T47D (cell line): Measurements from ENCODE around the gene UBQLN4.
"Not testable (repeated sequence)": the region's sequence is repeated elsewhere in the genome, so short reads cannot be mapped to it uniquely, and the experiment has no call there.

Experiments used
- DNase-seq, 2 experiments: peaks; one replicate each; pipeline versions ENCODE4 v3.0.0 to v3.0.0-alpha.2; 2011 to 2012; ENCODE audit warnings: low read depth in 1 of 2, low spot score in 1 of 2
- JUND ChIP-seq: IDR thresholded peaks from 2 replicates; pipeline ENCODE4 v1.6.1; 2012; ENCODE audit warnings: low read depth
- in situ Hi-C: cut with HindIII; loops from 2 replicates; pipeline ENCODE4 v1.10.0; 2016; ENCODE audit warnings: low sequenced_read_pairs, low pct_unique_long_range_greater_than_20kb

UBQLN4 gene

GRCh38 chr1:156048663-156049258, 4.8 kb downstream of the UBQLN4 start:
- in situ Hi-C loops = no loop called here
- DNase-seq = peak in 1 of 2 experiments; percentile 51
- no peak for TF ChIP-seq JUND

GRCh38 chr1:156045076-156045475, 8.5 kb downstream of the UBQLN4 start:
- no peak for DNase-seq
- in situ Hi-C loops = no loop called here
- no peak for TF ChIP-seq JUND

GRCh38 chr1:156042828-156043227, 10.8 kb downstream of the UBQLN4 start:
- in situ Hi-C loops = no loop called here
- DNase-seq = no peak
- TF ChIP-seq JUND = no peak

- in situ Hi-C loops, DNase-seq: not testable (repeated sequence)
Measured at GRCh38 chr1:156034991-156035390, 18.6 kb downstream of the UBQLN4 start.

- in situ Hi-C loops = no loop called here
- no peak for TF ChIP-seq JUND
- no peak for DNase-seq
Measured at GRCh38 chr1:156033011-156033410, 20.6 kb downstream of the UBQLN4 start.

GRCh38 chr1:156026588-156026987, 27.0 kb downstream of the UBQLN4 start:
- no peak for DNase-seq
- in situ Hi-C loops = no loop called here
- TF ChIP-seq JUND = no peak

GRCh38 chr1:156025876-156026275, 27.7 kb downstream of the UBQLN4 start:
- no peak for TF ChIP-seq JUND
- peak; percentile 75 for DNase-seq
- in situ Hi-C loops = no loop called here

GRCh38 chr1:156024801-156025200, 28.8 kb downstream of the UBQLN4 start:
- no peak for DNase-seq
- in situ Hi-C loops = no loop called here
- TF ChIP-seq JUND = no peak

GRCh38 chr1:156021954-156022353, 31.6 kb downstream of the UBQLN4 start:
- in situ Hi-C loops = no loop called here
- TF ChIP-seq JUND = no peak
- no peak for DNase-seq

GRCh38 chr1:156021093-156021428, 32.5 kb downstream of the UBQLN4 start:
- no peak for TF ChIP-seq JUND
- in situ Hi-C loops = no loop called here
- DNase-seq = no peak

- in situ Hi-C loops = no loop called here
- DNase-seq = peak; percentile 94 to 97
- no peak for TF ChIP-seq JUND
Measured at GRCh38 chr1:156020293-156021092, 33.1 kb downstream of the UBQLN4 start, which contains the start of gene SSR2. TSS of gene SSR2 (minus strand) at chr1:156020951. CDS start at chr1:156020167, 784 bp downstream.

GRCh38 chr1:156019946-156020292, 33.7 kb downstream of the UBQLN4 start:
- no peak for DNase-seq
- in situ Hi-C loops = no loop called here
- no peak for TF ChIP-seq JUND

- peak in 1 of 2 experiments; percentile 35 for DNase-seq
- TF ChIP-seq JUND = no peak
- in situ Hi-C loops = no loop called here
Measured at GRCh38 chr1:156014829-156015228, 38.8 kb downstream of the UBQLN4 start.
